HEK293 (cell line): ENCODE results near the gene SH2D7.

Experiments
- PRDM1 ChIP-seq: fragments of 450-650 bp; formaldehyde crosslinking; IDR thresholded peaks from 2 replicates; pipeline ENCODE4; 2016; ENCODE audit warnings: missing biosample characterization, missing genetic modification characterization
- YY1 ChIP-seq: fragments of 450-650 bp; formaldehyde crosslinking; IDR thresholded peaks from 2 replicates; pipeline ENCODE4 v1.5.1; 2018; ENCODE audit warnings: missing biosample characterization, missing genetic modification characterization
- ZBTB17 ChIP-seq: fragments of 450-650 bp; formaldehyde crosslinking; IDR thresholded peaks from 2 replicates; pipeline ENCODE4 v1.5.1; 2016; ENCODE audit warnings: missing biosample characterization, missing genetic modification characterization
- ZNF133 ChIP-seq: fragments of 450-650 bp; formaldehyde crosslinking; IDR thresholded peaks from 2 replicates; pipeline ENCODE4 v1.5.1; 2016; ENCODE audit warnings: missing biosample characterization, missing genetic modification characterization
- ZNF184 ChIP-seq: fragments of 450-650 bp; IDR thresholded peaks from 2 replicates; pipeline ENCODE4 v1.5.1; 2018; ENCODE audit warnings: missing biosample characterization, mild to moderate bottlenecking, missing genetic modification characterization
- ZNF391 ChIP-seq: fragments of 450-650 bp; formaldehyde crosslinking; IDR thresholded peaks from 2 replicates; pipeline ENCODE4 v1.5.1; 2016; ENCODE audit warnings: low read depth, missing biosample characterization, missing genetic modification characterization, borderline replicate concordance
- ZNF416 ChIP-seq: fragments of 450-650 bp; formaldehyde crosslinking; IDR thresholded peaks from 2 replicates; pipeline ENCODE4 v1.5.1; 2016; ENCODE audit warnings: missing biosample characterization, missing genetic modification characterization
- ZNF423 ChIP-seq: fragments of 450-650 bp; formaldehyde crosslinking; IDR thresholded peaks from 2 replicates; pipeline ENCODE4 v1.5.1; 2016; ENCODE audit warnings: missing biosample characterization, missing genetic modification characterization
- ZNF529 ChIP-seq: fragments of 450-650 bp; formaldehyde crosslinking; IDR thresholded peaks from 2 replicates; pipeline ENCODE4 v1.5.1; 2017; ENCODE audit warnings: missing genetic modification characterization, missing biosample characterization; ENCODE audit not compliant: insufficient replicate concordance
- ZSCAN30 ChIP-seq: fragments of 450-650 bp; IDR thresholded peaks from 2 replicates; pipeline ENCODE4 v1.5.1; 2018; ENCODE audit warnings: missing biosample characterization, mild to moderate bottlenecking, missing genetic modification characterization, moderate library complexity
- TF ChIP-seq, protein P1 (sequence below): fragments of 450-650 bp; formaldehyde crosslinking; IDR thresholded peaks from 2 replicates; pipeline ENCODE4 v1.5.1; 2016; ENCODE audit warnings: missing biosample characterization, missing genetic modification characterization
- TF ChIP-seq, protein P2 (sequence below): fragments of 450-650 bp; formaldehyde crosslinking; IDR thresholded peaks from 2 replicates; pipeline ENCODE4 v1.5.1; 2016; ENCODE audit warnings: missing biosample characterization, missing genetic modification characterization, borderline replicate concordance

GRCh38 chr15:78064544-78064943 is 27.8 kb upstream of the SH2D7 start:
- TF ChIP-seq ZNF423, result no peak
- TF ChIP-seq, protein P1, sequence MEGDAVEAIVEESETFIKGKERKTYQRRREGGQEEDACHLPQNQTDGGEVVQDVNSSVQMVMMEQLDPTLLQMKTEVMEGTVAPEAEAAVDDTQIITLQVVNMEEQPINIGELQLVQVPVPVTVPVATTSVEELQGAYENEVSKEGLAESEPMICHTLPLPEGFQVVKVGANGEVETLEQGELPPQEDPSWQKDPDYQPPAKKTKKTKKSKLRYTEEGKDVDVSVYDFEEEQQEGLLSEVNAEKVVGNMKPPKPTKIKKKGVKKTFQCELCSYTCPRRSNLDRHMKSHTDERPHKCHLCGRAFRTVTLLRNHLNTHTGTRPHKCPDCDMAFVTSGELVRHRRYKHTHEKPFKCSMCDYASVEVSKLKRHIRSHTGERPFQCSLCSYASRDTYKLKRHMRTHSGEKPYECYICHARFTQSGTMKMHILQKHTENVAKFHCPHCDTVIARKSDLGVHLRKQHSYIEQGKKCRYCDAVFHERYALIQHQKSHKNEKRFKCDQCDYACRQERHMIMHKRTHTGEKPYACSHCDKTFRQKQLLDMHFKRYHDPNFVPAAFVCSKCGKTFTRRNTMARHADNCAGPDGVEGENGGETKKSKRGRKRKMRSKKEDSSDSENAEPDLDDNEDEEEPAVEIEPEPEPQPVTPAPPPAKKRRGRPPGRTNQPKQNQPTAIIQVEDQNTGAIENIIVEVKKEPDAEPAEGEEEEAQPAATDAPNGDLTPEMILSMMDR, result no peak
- no peak for TF ChIP-seq ZNF391 (tag by site-specific recombination)
- TF ChIP-seq ZBTB17 (tag by site-specific recombination), result no peak
- no peak for TF ChIP-seq ZNF416 (tag by site-specific recombination)
- TF ChIP-seq ZNF133 (tag by site-specific recombination), result no peak
- no peak for TF ChIP-seq YY1 (tag by site-specific recombination)
- TF ChIP-seq, protein P2, sequence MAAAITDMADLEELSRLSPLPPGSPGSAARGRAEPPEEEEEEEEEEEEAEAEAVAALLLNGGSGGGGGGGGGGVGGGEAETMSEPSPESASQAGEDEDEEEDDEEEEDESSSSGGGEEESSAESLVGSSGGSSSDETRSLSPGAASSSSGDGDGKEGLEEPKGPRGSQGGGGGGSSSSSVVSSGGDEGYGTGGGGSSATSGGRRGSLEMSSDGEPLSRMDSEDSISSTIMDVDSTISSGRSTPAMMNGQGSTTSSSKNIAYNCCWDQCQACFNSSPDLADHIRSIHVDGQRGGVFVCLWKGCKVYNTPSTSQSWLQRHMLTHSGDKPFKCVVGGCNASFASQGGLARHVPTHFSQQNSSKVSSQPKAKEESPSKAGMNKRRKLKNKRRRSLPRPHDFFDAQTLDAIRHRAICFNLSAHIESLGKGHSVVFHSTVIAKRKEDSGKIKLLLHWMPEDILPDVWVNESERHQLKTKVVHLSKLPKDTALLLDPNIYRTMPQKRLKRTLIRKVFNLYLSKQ, result no peak
- TF ChIP-seq PRDM1 (tag by site-specific recombination), result no peak
- TF ChIP-seq ZNF529 (tag by site-specific recombination), result no peak
- no peak for TF ChIP-seq ZSCAN30 (tag by site-specific recombination)
- no peak for TF ChIP-seq ZNF184 (tag by site-specific recombination)
